SK-N-SH treated with all-trans-retinoic acid at 6 μM for 48 hours (cell line): ENCODE data around the gene CCNI2.

Experiments used
- ATAC-seq: fragments of 200-7000 bp; cut with Tn5 transposase; 3 replicates; pipeline ENCODE4 v1.9.1; 2020; ENCODE audit warnings: mild to moderate bottlenecking, moderate library complexity
- ARNTL ChIP-seq: fragments of 450-650 bp; formaldehyde crosslinking; IDR thresholded peaks from 2 replicates; pipeline ENCODE4 v1.5.0; 2020; ENCODE audit warnings: low read depth, mild to moderate bottlenecking, moderate library complexity, borderline replicate concordance
- BACH2 ChIP-seq: fragments of 250-450 bp; sonication (Bioruptor Pico); IDR thresholded peaks from 2 replicates; pipeline ENCODE4 v1.9.0; 2021; ENCODE audit warnings: mild to moderate bottlenecking, borderline replicate concordance
- CSDC2 ChIP-seq: fragments of 250-450 bp; sonication (Bioruptor Pico); IDR thresholded peaks from 2 replicates; pipeline ENCODE4 v1.5.0; 2020; ENCODE audit warnings: mild to moderate bottlenecking, moderate library complexity
- ISL1 ChIP-seq: fragments of 250-450 bp; sonication (Bioruptor Pico); IDR thresholded peaks from 2 replicates; pipeline ENCODE4 v2.1.2; 2022; ENCODE audit warnings: mild to moderate bottlenecking, moderate library complexity
- OSR1 ChIP-seq: fragments of 250-450 bp; sonication (Bioruptor Pico); IDR thresholded peaks from 2 replicates; pipeline ENCODE4 v1.8.0; 2022; ENCODE audit warnings: moderate library complexity, mild to moderate bottlenecking, inconsistent platforms
- RARB ChIP-seq: fragments of 250-450 bp; sonication (Bioruptor Pico); IDR thresholded peaks from 2 replicates; pipeline ENCODE4 v1.8.0; 2021; ENCODE audit warnings: mild to moderate bottlenecking, moderate library complexity
- SNAI2 ChIP-seq: fragments of 250-450 bp; sonication (Bioruptor Pico); IDR thresholded peaks from 2 replicates; pipeline ENCODE4 v1.5.0; 2020; ENCODE audit warnings: mild to moderate bottlenecking, moderate library complexity
- TCF4 ChIP-seq: fragments of 250-450 bp; sonication (Bioruptor Pico); IDR thresholded peaks from 2 replicates; pipeline ENCODE4 v1.8.0; 2021; ENCODE audit warnings: mild to moderate bottlenecking, moderate library complexity, borderline replicate concordance
- TOX ChIP-seq: fragments of 250-450 bp; sonication (Bioruptor Pico); IDR thresholded peaks from 2 replicates; pipeline ENCODE4 v1.8.0; 2021; ENCODE audit warnings: mild to moderate bottlenecking, moderate library complexity, borderline replicate concordance
- ZC3H10 ChIP-seq: fragments of 250-450 bp; sonication (Bioruptor Pico); IDR thresholded peaks from 2 replicates; pipeline ENCODE4 v1.5.1; 2021; ENCODE audit warnings: mild to moderate bottlenecking, moderate library complexity
- ZFP3 ChIP-seq: fragments of 250-450 bp; sonication (Bioruptor Pico); IDR thresholded peaks from 2 replicates; pipeline ENCODE4 v1.5.0; 2020; ENCODE audit warnings: mild to moderate bottlenecking, moderate library complexity
- ZNF565 ChIP-seq: fragments of 450-650 bp; formaldehyde crosslinking; conservative IDR thresholded peaks from 2 replicates; pipeline ENCODE4 v1.5.0; 2020; ENCODE audit warnings: low read depth, mild to moderate bottlenecking, moderate library complexity
- ZNF70 ChIP-seq: fragments of 450-650 bp; formaldehyde crosslinking; IDR thresholded peaks from 2 replicates; pipeline ENCODE4 v1.5.0; 2020; ENCODE audit warnings: mild to moderate bottlenecking, moderate library complexity
- ZNF8 ChIP-seq: fragments of 450-650 bp; formaldehyde crosslinking; IDR thresholded peaks from 2 replicates; pipeline ENCODE4 v1.5.0; 2020; ENCODE audit warnings: mild to moderate bottlenecking, moderate library complexity
- TF ChIP-seq, protein P1 (sequence below): fragments of 250-450 bp; sonication (Bioruptor Pico); IDR thresholded peaks from 2 replicates; pipeline ENCODE4 v1.8.0; 2020; ENCODE audit warnings: mild to moderate bottlenecking, moderate library complexity, borderline replicate concordance
- TF ChIP-seq, protein P2 (sequence below): fragments of 250-450 bp; sonication (Bioruptor Pico); IDR thresholded peaks from 2 replicates; pipeline ENCODE4 v1.5.0; 2020; ENCODE audit warnings: mild to moderate bottlenecking, moderate library complexity
- TF ChIP-seq, protein P3 (sequence below): fragments of 250-450 bp; sonication (Bioruptor Pico); IDR thresholded peaks from 2 replicates; pipeline ENCODE4 v1.5.1; 2021; ENCODE audit warnings: mild to moderate bottlenecking, moderate library complexity

Gene CCNI2

DNA sequence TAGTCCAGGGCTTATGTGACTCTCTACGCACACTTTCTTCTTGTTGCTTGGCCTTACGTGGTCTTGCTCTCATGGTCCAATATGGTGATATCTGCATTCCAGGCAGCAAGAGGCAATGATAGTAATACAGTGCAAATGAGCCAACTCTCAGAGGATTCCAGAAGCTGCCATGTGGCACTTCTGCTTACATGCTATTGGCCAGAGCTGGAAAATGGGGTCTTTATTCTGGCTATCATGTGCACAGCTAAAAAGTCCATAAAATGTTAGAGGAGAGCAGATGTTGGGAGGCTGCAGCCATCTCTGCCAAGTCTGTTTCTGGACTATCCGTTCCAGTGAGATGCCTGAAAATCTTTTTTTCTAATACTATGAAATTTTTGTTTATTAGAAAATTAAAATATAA is 32.7 kb downstream of the CCNI2 start (continued):
- TF ChIP-seq, protein P1, sequence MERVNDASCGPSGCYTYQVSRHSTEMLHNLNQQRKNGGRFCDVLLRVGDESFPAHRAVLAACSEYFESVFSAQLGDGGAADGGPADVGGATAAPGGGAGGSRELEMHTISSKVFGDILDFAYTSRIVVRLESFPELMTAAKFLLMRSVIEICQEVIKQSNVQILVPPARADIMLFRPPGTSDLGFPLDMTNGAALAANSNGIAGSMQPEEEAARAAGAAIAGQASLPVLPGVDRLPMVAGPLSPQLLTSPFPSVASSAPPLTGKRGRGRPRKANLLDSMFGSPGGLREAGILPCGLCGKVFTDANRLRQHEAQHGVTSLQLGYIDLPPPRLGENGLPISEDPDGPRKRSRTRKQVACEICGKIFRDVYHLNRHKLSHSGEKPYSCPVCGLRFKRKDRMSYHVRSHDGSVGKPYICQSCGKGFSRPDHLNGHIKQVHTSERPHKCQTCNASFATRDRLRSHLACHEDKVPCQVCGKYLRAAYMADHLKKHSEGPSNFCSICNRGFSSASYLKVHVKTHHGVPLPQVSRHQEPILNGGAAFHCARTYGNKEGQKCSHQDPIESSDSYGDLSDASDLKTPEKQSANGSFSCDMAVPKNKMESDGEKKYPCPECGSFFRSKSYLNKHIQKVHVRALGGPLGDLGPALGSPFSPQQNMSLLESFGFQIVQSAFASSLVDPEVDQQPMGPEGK = no peak
- no peak for TF ChIP-seq ISL1
- TF ChIP-seq, all 23 proteins: peak for 0

DNA sequence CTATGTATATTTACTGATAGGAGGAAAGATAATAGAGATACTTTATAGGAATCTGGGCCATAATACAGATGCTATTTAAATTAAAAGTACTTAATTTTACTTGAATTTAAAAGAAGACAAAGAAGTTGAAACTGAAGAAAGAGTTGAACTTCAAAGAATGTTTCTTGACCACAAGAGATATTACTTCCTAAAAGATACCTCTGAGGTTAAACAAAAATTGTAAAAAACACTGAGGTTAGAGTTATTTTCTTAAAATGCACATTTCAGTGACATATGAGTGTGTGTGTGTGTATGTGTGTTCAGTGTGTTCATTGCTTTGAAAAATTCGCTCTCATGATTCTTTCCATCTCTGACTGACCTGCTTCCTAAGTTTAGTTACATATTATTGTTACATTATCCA is 33.4 kb downstream of the CCNI2 start:
- no peak for ATAC-seq
- TF ChIP-seq, protein P2, sequence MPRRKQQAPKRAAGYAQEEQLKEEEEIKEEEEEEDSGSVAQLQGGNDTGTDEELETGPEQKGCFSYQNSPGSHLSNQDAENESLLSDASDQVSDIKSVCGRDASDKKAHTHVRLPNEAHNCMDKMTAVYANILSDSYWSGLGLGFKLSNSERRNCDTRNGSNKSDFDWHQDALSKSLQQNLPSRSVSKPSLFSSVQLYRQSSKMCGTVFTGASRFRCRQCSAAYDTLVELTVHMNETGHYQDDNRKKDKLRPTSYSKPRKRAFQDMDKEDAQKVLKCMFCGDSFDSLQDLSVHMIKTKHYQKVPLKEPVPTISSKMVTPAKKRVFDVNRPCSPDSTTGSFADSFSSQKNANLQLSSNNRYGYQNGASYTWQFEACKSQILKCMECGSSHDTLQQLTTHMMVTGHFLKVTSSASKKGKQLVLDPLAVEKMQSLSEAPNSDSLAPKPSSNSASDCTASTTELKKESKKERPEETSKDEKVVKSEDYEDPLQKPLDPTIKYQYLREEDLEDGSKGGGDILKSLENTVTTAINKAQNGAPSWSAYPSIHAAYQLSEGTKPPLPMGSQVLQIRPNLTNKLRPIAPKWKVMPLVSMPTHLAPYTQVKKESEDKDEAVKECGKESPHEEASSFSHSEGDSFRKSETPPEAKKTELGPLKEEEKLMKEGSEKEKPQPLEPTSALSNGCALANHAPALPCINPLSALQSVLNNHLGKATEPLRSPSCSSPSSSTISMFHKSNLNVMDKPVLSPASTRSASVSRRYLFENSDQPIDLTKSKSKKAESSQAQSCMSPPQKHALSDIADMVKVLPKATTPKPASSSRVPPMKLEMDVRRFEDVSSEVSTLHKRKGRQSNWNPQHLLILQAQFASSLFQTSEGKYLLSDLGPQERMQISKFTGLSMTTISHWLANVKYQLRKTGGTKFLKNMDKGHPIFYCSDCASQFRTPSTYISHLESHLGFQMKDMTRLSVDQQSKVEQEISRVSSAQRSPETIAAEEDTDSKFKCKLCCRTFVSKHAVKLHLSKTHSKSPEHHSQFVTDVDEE = no peak
- no peak for TF ChIP-seq CSDC2
- TF ChIP-seq, protein P3, sequence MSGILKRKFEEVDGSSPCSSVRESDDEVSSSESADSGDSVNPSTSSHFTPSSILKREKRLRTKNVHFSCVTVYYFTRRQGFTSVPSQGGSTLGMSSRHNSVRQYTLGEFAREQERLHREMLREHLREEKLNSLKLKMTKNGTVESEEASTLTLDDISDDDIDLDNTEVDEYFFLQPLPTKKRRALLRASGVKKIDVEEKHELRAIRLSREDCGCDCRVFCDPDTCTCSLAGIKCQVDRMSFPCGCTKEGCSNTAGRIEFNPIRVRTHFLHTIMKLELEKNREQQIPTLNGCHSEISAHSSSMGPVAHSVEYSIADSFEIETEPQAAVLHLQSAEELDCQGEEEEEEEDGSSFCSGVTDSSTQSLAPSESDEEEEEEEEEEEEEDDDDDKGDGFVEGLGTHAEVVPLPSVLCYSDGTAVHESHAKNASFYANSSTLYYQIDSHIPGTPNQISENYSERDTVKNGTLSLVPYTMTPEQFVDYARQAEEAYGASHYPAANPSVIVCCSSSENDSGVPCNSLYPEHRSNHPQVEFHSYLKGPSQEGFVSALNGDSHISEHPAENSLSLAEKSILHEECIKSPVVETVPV = no peak
- no peak for TF ChIP-seq OSR1 (CRISPR knock-in tag)
- no peak for TF ChIP-seq ZFP3
- no peak for TF ChIP-seq ARNTL (CRISPR knock-in tag)
- TF ChIP-seq ZNF565 (CRISPR knock-in tag) = no peak
- TF ChIP-seq, protein P1 = no peak
- no peak for TF ChIP-seq ZNF8 (CRISPR knock-in tag)
- TF ChIP-seq TCF4 (CRISPR knock-in tag) = no peak
- no peak for TF ChIP-seq RARB
- no peak for TF ChIP-seq SNAI2 (CRISPR knock-in tag)
- TF ChIP-seq ZNF70 (CRISPR knock-in tag) = no peak
- TF ChIP-seq BACH2 (CRISPR knock-in tag) = no peak

GRCh38 chr5:132781029-132781428 is 33.8 kb downstream of the CCNI2 start:
- no peak for TF ChIP-seq ISL1
- no peak for TF ChIP-seq TCF4 (CRISPR knock-in tag)
- TF ChIP-seq ZFP3 = no peak
- TF ChIP-seq ZC3H10 (CRISPR knock-in tag) = no peak
- no peak for TF ChIP-seq TOX
- TF ChIP-seq BACH2 (CRISPR knock-in tag) = no peak
- TF ChIP-seq OSR1 (CRISPR knock-in tag) = no peak
- TF ChIP-seq, protein P1 = no peak
- TF ChIP-seq, protein P2 = no peak
- TF ChIP-seq RARB = no peak
- no peak for TF ChIP-seq ZNF8 (CRISPR knock-in tag)
- no peak for ATAC-seq
